NCI-H226 (cell line): ENCODE data around the gene ARID3A.

Source experiments
- DNase-seq: peaks from one replicate; pipeline ENCODE4 v3.0.0-alpha.2; 2015

ARID3A gene

GRCh38 chr19:912181-913079 is 13.4 kb upstream of the ARID3A start:
- no peak for DNase-seq

- peak; percentile 39 for DNase-seq
Observed at GRCh38 chr19:913080-913748, 12.6 kb upstream of the ARID3A start, which contains the start of gene R3HDM4. Gene R3HDM4, minus strand, starts transcription at chr19:913219. Its CDS starts 62 bp downstream, at chr19:913157.

GRCh38 chr19:916645-917322 is 9.1 kb upstream of the ARID3A start:
- DNase-seq: no peak

GRCh38 chr19:917323-918151 is 8.3 kb upstream of the ARID3A start, which contains the start of gene KISS1R:
Gene KISS1R, plus strand, starts transcription at chr19:917333. Its CDS starts 170 bp downstream, at chr19:917503.
- DNase-seq: no peak

- DNase-seq: no peak
Observed at GRCh38 chr19:918152-918437, 7.7 kb upstream of the ARID3A start.

GRCh38 chr19:918481-919198 is 7.2 kb upstream of the ARID3A start:
- DNase-seq: no peak

- DNase-seq: no peak
Observed at GRCh38 chr19:919199-920050, 6.4 kb upstream of the ARID3A start.

- no peak for DNase-seq
Observed at GRCh38 chr19:920051-920864, 5.6 kb upstream of the ARID3A start.

- DNase-seq: no peak
Observed at GRCh38 chr19:924553-925086, 1.2 kb upstream of the ARID3A start.

GRCh38 chr19:925087-925525 is 729 bp upstream of the ARID3A start:
- DNase-seq: no peak

GRCh38 chr19:926323-926588 is 421 bp downstream of the ARID3A start:
- no peak for DNase-seq

- DNase-seq: no peak
Observed at GRCh38 chr19:926589-927350, 935 bp downstream of the ARID3A start.

- no peak for DNase-seq
Observed at GRCh38 chr19:927351-927779, 1.5 kb downstream of the ARID3A start.

GRCh38 chr19:927780-928401 is 2.1 kb downstream of the ARID3A start:
- DNase-seq: no peak

- DNase-seq: no peak
Observed at GRCh38 chr19:928471-929202, 2.8 kb downstream of the ARID3A start.

- DNase-seq: no peak
Observed at GRCh38 chr19:929203-929890, 3.5 kb downstream of the ARID3A start.

GRCh38 chr19:929891-930258 is 4.0 kb downstream of the ARID3A start:
- DNase-seq: no peak
